ENCODE measurements around the gene WAPL.

The WAPL gene

GRCh38 chr10:86520871-86521677, 518 bp downstream of the WAPL start:
- no peak for TF ChIP-seq CTCF (IDR thresholded peaks at IDR 0.05; ENCODE audit: insufficient read depth, missing control alignments)
- no peak for DNase-seq (ENCODE audit: insufficient read length, low spot score)
- no peak for FAIRE-seq

DNA sequence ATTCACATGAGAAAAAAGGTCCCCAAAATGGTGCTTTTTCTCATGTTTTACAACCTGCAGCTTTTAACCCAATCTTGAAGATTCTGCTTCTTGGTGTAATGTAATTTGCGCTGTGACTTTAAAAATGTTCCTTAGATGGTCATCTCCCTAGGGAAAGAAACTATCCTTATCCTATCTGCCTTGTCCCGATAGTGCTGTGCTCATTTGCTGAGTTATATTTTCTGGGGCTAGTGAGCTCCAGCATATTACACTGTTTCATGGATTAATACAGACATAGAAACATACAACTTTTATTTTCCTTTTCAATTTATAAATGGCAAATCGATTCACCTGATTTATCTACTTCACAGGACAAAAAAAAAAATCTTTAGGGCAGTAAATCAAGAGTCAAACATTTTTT, 2.8 kb downstream of the WAPL start:
- FAIRE-seq (no peak), DNase-seq (ENCODE audit: insufficient read length, low spot score) (no peak)
- TF ChIP-seq CTCF (IDR thresholded peaks at IDR 0.05; ENCODE audit: insufficient read depth, missing control alignments) = no peak

- DNase-seq (ENCODE audit: insufficient read length, low spot score) = no peak
- FAIRE-seq = no peak
- no peak for TF ChIP-seq CTCF (IDR thresholded peaks at IDR 0.05; ENCODE audit: insufficient read depth, missing control alignments)
Measured at GRCh38 chr10:86512137-86512536, 9.5 kb downstream of the WAPL start.

- TF ChIP-seq CTCF (IDR thresholded peaks at IDR 0.05; ENCODE audit: insufficient read depth, missing control alignments) = no peak
- DNase-seq (ENCODE audit: insufficient read length, low spot score) (no peak), FAIRE-seq (no peak)
Measured at GRCh38 chr10:86511027-86511865, 10.3 kb downstream of the WAPL start.

- TF ChIP-seq CTCF (IDR thresholded peaks at IDR 0.05; ENCODE audit: insufficient read depth, missing control alignments) = no peak
- no peak for FAIRE-seq
- DNase-seq (ENCODE audit: insufficient read length, low spot score) = no peak
Measured at GRCh38 chr10:86509145-86509544, 12.4 kb downstream of the WAPL start.

DNA sequence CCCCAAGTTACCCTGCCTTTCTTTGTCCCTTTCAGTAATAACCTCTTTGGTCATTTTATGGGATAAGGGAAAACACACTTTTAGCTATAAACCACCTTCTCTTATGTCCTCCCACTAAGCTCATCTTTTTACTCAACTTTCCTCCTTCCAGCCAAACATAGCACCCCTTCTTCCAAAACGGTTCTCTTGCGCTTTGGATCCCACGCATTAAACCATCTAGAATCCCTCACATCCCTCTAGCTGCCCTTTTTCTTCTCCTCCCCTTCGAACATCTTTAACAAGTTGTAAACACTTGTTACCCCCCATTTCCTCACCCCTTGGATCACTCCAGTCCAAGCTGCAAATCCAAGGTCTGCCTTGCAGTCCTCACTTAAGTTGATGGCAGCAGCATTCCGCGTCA, 13.4 kb downstream of the WAPL start:
- no peak for DNase-seq (ENCODE audit: insufficient read length, low spot score)
- TF ChIP-seq CTCF (IDR thresholded peaks at IDR 0.05; ENCODE audit: insufficient read depth, missing control alignments) = no peak
- FAIRE-seq = no peak

DNA sequence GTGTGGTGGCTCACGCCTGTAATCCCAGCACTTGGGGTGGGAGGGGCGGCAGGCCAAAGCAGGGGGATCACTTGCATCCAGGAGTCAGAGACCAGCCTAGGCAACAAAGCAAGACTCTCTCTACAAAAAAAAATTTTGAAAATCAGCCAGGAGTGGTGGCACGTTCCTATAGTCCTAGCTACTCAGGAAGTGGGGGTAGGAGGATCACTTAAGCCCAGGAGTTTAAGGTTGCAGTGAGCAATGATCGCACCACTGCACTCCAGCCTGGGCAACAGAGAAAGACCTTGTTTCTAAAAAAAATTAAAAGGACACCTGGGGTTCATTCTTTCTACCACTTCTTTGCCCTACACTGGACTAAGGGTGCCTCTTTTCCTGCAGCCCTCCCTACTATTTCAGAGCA, 15.1 kb downstream of the WAPL start:
- FAIRE-seq = no peak
- no peak for TF ChIP-seq CTCF (IDR thresholded peaks at IDR 0.05; ENCODE audit: insufficient read depth, missing control alignments)
- DNase-seq (ENCODE audit: insufficient read length, low spot score) = no peak

Measured in D721Med (cell line).